A673 (cell line): ENCODE results near the gene IPPK.

Experiments
- CTCF ChIP-seq: fragments of 300-800, 200-600 bp; sonication (generic); conservative IDR thresholded peaks from 2 replicates; pipeline ENCODE4 v1.5.1; 2017; ENCODE audit warnings: low read depth, mild to moderate bottlenecking, antibody characterized with exemption, low read length, moderate library complexity, mixed read lengths
- EZH2 ChIP-seq: fragments of 200-600 bp; sonication (generic); IDR thresholded peaks from 2 replicates; pipeline ENCODE4 v1.6.1; 2017; ENCODE audit warnings: borderline replicate concordance, low read depth, mild to moderate bottlenecking, mixed read lengths, antibody characterized with exemption, low read length; ENCODE audit not compliant: poor library complexity, severe bottlenecking

DNA sequence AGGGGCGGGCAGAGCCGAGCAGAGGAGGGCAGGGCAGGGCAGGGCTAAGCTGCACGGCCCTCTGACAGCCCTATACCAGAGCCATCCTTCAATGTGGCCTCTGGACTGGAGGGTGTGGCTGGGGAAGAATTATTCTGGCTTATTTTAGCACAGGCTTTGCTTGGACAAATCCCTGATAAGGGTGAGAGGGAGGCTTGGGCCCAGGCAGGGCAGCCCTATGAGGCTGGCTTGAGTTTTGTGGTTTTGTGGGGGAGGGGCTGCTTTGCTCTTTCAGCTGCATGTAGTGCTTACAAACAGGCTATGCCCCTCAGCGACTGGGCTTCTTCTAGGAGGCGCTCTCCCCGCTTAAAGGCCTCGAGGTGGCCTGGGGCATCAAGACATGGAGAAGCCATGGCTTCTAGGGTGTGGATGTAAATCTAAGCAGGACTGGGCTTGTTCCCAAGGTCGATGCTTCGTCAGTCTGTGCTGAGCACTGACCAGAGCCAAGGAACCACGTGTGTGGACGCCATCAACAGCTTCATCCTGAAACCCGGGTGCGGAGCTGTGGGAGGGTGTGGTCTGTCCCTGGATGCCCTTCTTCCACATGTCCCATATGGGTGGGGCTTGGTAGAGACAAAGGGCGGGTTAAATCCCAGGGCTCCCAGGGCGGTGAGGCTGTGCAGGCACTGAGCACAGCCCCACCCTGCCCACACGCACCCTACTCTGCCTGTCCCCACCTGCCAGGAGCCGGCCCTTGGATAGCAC is 45.7 kb upstream of the IPPK start:
- TF ChIP-seq CTCF (no peak), EZH2 (no peak)
